ENCODE measurements around the gene AIRE. TPM values are rescaled to one million over a fixed set of nuclear protein-coding genes. Genes with fewer than 3 reads are reported as not detected.
A peak's percentile ranks its signal among the peaks of the same experiment; 100 is the strongest.
"Not testable (repeated sequence)": the region's sequence is repeated elsewhere in the genome, so short reads cannot be mapped to it uniquely, and the experiment has no call there.

The AIRE gene
- total RNA-seq (2016; rRNA removed; fragmentation: Illumina TruSeq; extraction: Trizol) (not detected in 2 replicates), polyA plus RNA-seq (2011; rRNA removed) (not detected in 2 replicates), polyA minus RNA-seq (2011; rRNA and poly(A)+ RNA removed; ENCODE audit: low replicate concordance) (0.07 TPM in 1 of 2 replicates, not detected in the other), Bru-seq, nascent RNA (not detected), BruChase-seq, experiment 1, labeled RNA remaining after a 6-hour chase (not detected), BruChase-seq, experiment 2, labeled RNA remaining after a 2-hour chase (not detected)
- not detected in 2 replicates for total RNA-seq (2016; cell fraction: cytosol; rRNA removed; fragmentation: Illumina TruSeq; extraction: Trizol; ENCODE audit: low read depth)
- not detected in 2 replicates for total RNA-seq (2016; cell fraction: insoluble cytoplasmic fraction; rRNA removed; fragmentation: Illumina TruSeq; extraction: Trizol)
- not detected in 2 replicates for total RNA-seq (2016; cell fraction: membrane; rRNA removed; fragmentation: Illumina TruSeq; extraction: Trizol)
- not detected in 2 replicates for total RNA-seq (2016; cell fraction: nucleus; rRNA removed; fragmentation: Illumina TruSeq; extraction: Trizol)
- not detected in 2 replicates for polyA plus RNA-seq (2011; cell fraction: cytosol; rRNA removed)
- polyA plus RNA-seq (2011; cell fraction: nucleus; rRNA removed): not detected in 2 replicates
- not detected in 2 replicates for polyA plus RNA-seq (2012)
- polyA plus RNA-seq (2016; cell fraction: cytosol; fragmentation: Illumina TruSeq; extraction: Trizol; ENCODE audit: low read depth): not detected in 2 replicates
- not detected in 2 replicates for polyA plus RNA-seq (2016; cell fraction: insoluble cytoplasmic fraction; fragmentation: Illumina TruSeq; extraction: Trizol; ENCODE audit: low read depth)
- not detected in 2 replicates for polyA plus RNA-seq (2016; cell fraction: membrane; fragmentation: Illumina TruSeq; extraction: Trizol; ENCODE audit: low read depth)
- not detected in 2 replicates for polyA plus RNA-seq (2016; cell fraction: nucleus; fragmentation: Illumina TruSeq; extraction: Trizol; ENCODE audit: insufficient read depth, low read depth)
- not detected in 2 replicates for polyA minus RNA-seq (2011; cell fraction: cytosol; rRNA and poly(A)+ RNA removed)
- not detected in 2 replicates for polyA minus RNA-seq (2011; cell fraction: nucleus; rRNA and poly(A)+ RNA removed)
- long read RNA-seq, experiment 1: 0 reads
- long read RNA-seq, experiment 2: 0 reads

- POLR2A ChIA-PET: no interaction called here
- Histone ChIP-seq H4K20me1 (ENCODE audit: insufficient read depth, low read length) (no peaks in the 10 kb centered on the region), H3K4me1 (ENCODE audit: insufficient read depth, low read length) (no peaks in the 10 kb centered on the region), H3K4me2 (ENCODE audit: low read depth, low read length) (no peak within 1 kb of the TSS), H3K9ac (ENCODE audit: insufficient read depth, low read depth, low read length) (no peak within 1 kb of the TSS), H3K27me3 (ENCODE audit: control insufficient read depth in 1 of 2, insufficient read depth in 2 of 2, low read length in 2 of 2) (peaks cover 8 to 56% of the 10 kb centered on the region in 2 experiments), H2AFZ (ENCODE audit: low read length) (no peak within 1 kb of the TSS), H3K9me3 (ENCODE audit: low read length) (no peaks in the 10 kb centered on the region), H3K4me3 (replicated peaks in 1 of 3; ENCODE audit: insufficient read depth in 1 of 3, low read depth in 2 of 3, low read length in 3 of 3) (no peak within 1 kb of the TSS), H3K79me2 (ENCODE audit: insufficient read depth, low read length) (no peaks in the 10 kb centered on the region), H3K36me3 (replicated peaks in 1 of 2; ENCODE audit: control insufficient read depth in 1 of 2, insufficient read depth in 2 of 2, low read length in 2 of 2) (no peaks in the 10 kb centered on the region), H3K27ac (ENCODE audit: extremely low read length, insufficient read depth, low read length) (no peak within 1 kb of the TSS)
- DNase-seq (ENCODE audit: low spot score) (no peak), FAIRE-seq (no peak), ATAC-seq (no peak)
- CTCF ChIA-PET (ENCODE audit: low intra/inter-chr PET ratio, low total read pairs): no interaction called here
- WGBS (ENCODE audit: low lambda C conversion rate): 78% methylated on average over 9 of the region's 56 CpGs
- intact Hi-C loops (cut with micrococcal nuclease; ENCODE audit: unreplicated experiment): no loop called here
- BruUV-seq (replicated peaks): no TSS peak
- TF ChIP-seq ZNF768 (CRISPR knock-in tag; IDR thresholded peaks at IDR 0.05): peak; percentile 86
- TF ChIP-seq TEAD3 (CRISPR knock-in tag; optimal IDR thresholded peaks at IDR 0.05; ENCODE audit: borderline replicate concordance): no peak
- in situ Hi-C loops (cut with HindIII; ENCODE audit: extremely low pct_ligation_motif_present, low pct_unique_long_range_greater_than_20kb): no loop called here
These were observed at the start of gene AIRE for GRCh38 chr21:44285138-44285992. Gene AIRE, plus strand, starts transcription at chr21:44285876. Its CDS starts 131 bp downstream, at chr21:44286007.

GRCh38 chr21:44240353-44240752 lies 45.3 kb upstream of the AIRE start:
- CTCF ChIA-PET (ENCODE audit: low intra/inter-chr PET ratio, low total read pairs); H3K4me3 ChIP-seq (replicated peaks in 1 of 3; ENCODE audit: insufficient read depth in 1 of 3, low read depth in 2 of 3, low read length in 3 of 3); POLR2A ChIA-PET; H3K4me2 ChIP-seq (ENCODE audit: low read depth, low read length); DNase-seq (ENCODE audit: low spot score); H3K79me2 ChIP-seq (ENCODE audit: insufficient read depth, low read length); BruUV-seq (replicated peaks); intact Hi-C loops (cut with micrococcal nuclease; ENCODE audit: unreplicated experiment); H3K27ac ChIP-seq (ENCODE audit: extremely low read length, insufficient read depth, low read length); FAIRE-seq; H2AFZ ChIP-seq (ENCODE audit: low read length); H3K9me3 ChIP-seq (ENCODE audit: low read length); H3K27me3 ChIP-seq (ENCODE audit: control insufficient read depth in 1 of 2, insufficient read depth in 2 of 2, low read length in 2 of 2); H4K20me1 ChIP-seq (ENCODE audit: insufficient read depth, low read length); H3K4me1 ChIP-seq (ENCODE audit: insufficient read depth, low read length); H3K36me3 ChIP-seq (replicated peaks in 1 of 2; ENCODE audit: control insufficient read depth in 1 of 2, insufficient read depth in 2 of 2, low read length in 2 of 2); H3K9ac ChIP-seq (ENCODE audit: insufficient read depth, low read depth, low read length); ATAC-seq; in situ Hi-C loops (cut with HindIII; ENCODE audit: extremely low pct_ligation_motif_present, low pct_unique_long_range_greater_than_20kb): not testable (repeated sequence)
- WGBS (ENCODE audit: low lambda C conversion rate): no CpG with 5 or more reads among the region's 46 CpGs

GRCh38 chr21:44240842-44241241 lies 44.8 kb upstream of the AIRE start, which contains the start of gene ICOSLG:
Gene ICOSLG, minus strand, starts transcription at chr21:44240943. Its CDS starts 126 bp downstream, at chr21:44240817.
- H3K4me2 ChIP-seq (ENCODE audit: low read depth, low read length); BruUV-seq (replicated peaks); intact Hi-C loops (cut with micrococcal nuclease; ENCODE audit: unreplicated experiment); H2AFZ ChIP-seq (ENCODE audit: low read length); H3K79me2 ChIP-seq (ENCODE audit: insufficient read depth, low read length); in situ Hi-C loops (cut with HindIII; ENCODE audit: extremely low pct_ligation_motif_present, low pct_unique_long_range_greater_than_20kb); H3K4me1 ChIP-seq (ENCODE audit: insufficient read depth, low read length); H4K20me1 ChIP-seq (ENCODE audit: insufficient read depth, low read length); H3K4me3 ChIP-seq (replicated peaks in 1 of 3; ENCODE audit: insufficient read depth in 1 of 3, low read depth in 2 of 3, low read length in 3 of 3); H3K9me3 ChIP-seq (ENCODE audit: low read length); H3K27ac ChIP-seq (ENCODE audit: extremely low read length, insufficient read depth, low read length); H3K27me3 ChIP-seq (ENCODE audit: control insufficient read depth in 1 of 2, insufficient read depth in 2 of 2, low read length in 2 of 2); FAIRE-seq; POLR2A ChIA-PET; CTCF ChIA-PET (ENCODE audit: low intra/inter-chr PET ratio, low total read pairs); DNase-seq (ENCODE audit: low spot score); H3K36me3 ChIP-seq (replicated peaks in 1 of 2; ENCODE audit: control insufficient read depth in 1 of 2, insufficient read depth in 2 of 2, low read length in 2 of 2); H3K9ac ChIP-seq (ENCODE audit: insufficient read depth, low read depth, low read length): not testable (repeated sequence)
- ATAC-seq: peak; percentile 74
- WGBS (ENCODE audit: low lambda C conversion rate): no CpG with 5 or more reads among the region's 53 CpGs

Data from HepG2 (cell line).